A673 (cell line): Measurements from ENCODE around the gene ARFRP1. TPM values are rescaled to one million over a fixed set of nuclear protein-coding genes. Genes with fewer than 3 reads are reported as not detected.

Source experiments
- BruUV-seq: library from RNA; stranded (reverse); fragments of 400-500 nt; replicated peaks from 2 replicates; lab custom pipeline; 2021; lab: Mats Ljungman, UMichigan
- CTCF ChIA-PET: fragments of 300-600 bp; sonication (Branson Sonifier 250); formaldehyde crosslinking; loops from one replicate; lab custom pipeline; 2022; ENCODE audit warnings: antibody characterized with exemption; lab: Charles Lee
- POLR2A ChIA-PET: fragments of 300-600 bp; sonication (Branson Sonifier 250); formaldehyde crosslinking; loops from one replicate; lab custom pipeline; 2022; ENCODE audit warnings: antibody characterized with exemption; ENCODE audit not compliant: low non-redundant PET; lab: Charles Lee
- DNase-seq: peaks from one replicate; pipeline ENCODE4 v3.0.0-alpha.2; 2015; ENCODE audit warnings: low spot score
- H3K27ac ChIP-seq: fragments of 200-600 bp; sonication (generic); 2 replicates; pipeline ENCODE4 v1.5.1; 2016; ENCODE audit warnings: mixed run types, low read depth, mild to moderate bottlenecking, mixed read lengths, antibody characterized with exemption, low read length; ENCODE audit not compliant: poor library complexity, severe bottlenecking
- H3K27me3 ChIP-seq: fragments of 200-600 bp; sonication (generic); replicated peaks from 2 replicates; pipeline ENCODE4 v1.6.1; 2017; ENCODE audit warnings: mixed run types, low read depth, mild to moderate bottlenecking, mixed read lengths, antibody characterized with exemption, low read length; ENCODE audit not compliant: insufficient read depth, poor library complexity
- H3K36me3 ChIP-seq: fragments of 200-600 bp; sonication (generic); 2 replicates; pipeline ENCODE4 v1.6.1; 2016; ENCODE audit warnings: mixed run types, mild to moderate bottlenecking, mixed read lengths, antibody characterized with exemption, low read length; ENCODE audit not compliant: insufficient read depth, poor library complexity, severe bottlenecking
- H3K4me1 ChIP-seq: fragments of 200-600 bp; sonication (generic); 2 replicates; pipeline ENCODE4 v1.6.1; 2017; ENCODE audit warnings: mixed run types, mild to moderate bottlenecking, mixed read lengths, antibody characterized with exemption, low read length; ENCODE audit not compliant: insufficient read depth, poor library complexity, severe bottlenecking
- H3K4me3 ChIP-seq: fragments of 200-600 bp; sonication (generic); 2 replicates; pipeline ENCODE4 v1.5.1; 2016; ENCODE audit warnings: low read depth, mixed run types, mild to moderate bottlenecking, mixed read lengths, low read length; ENCODE audit not compliant: poor library complexity, severe bottlenecking
- H3K9me3 ChIP-seq: fragments of 200-600 bp; sonication (generic); 2 replicates; pipeline ENCODE4 v1.6.1; 2016; ENCODE audit warnings: mixed run types, low read depth, mild to moderate bottlenecking, mixed read lengths, antibody characterized with exemption, low read length; ENCODE audit not compliant: poor library complexity, severe bottlenecking
- EZH2 ChIP-seq: fragments of 200-600 bp; sonication (generic); IDR thresholded peaks from 2 replicates; pipeline ENCODE4 v1.6.1; 2017; ENCODE audit warnings: borderline replicate concordance, low read depth, mild to moderate bottlenecking, mixed read lengths, antibody characterized with exemption, low read length; ENCODE audit not compliant: poor library complexity, severe bottlenecking
- intact Hi-C: fragments of 100-400 bp; cut with micrococcal nuclease; formaldehyde crosslinking; loops from one replicate; pipeline ENCODE4 v1.10.0; 2022; ENCODE audit not compliant: unreplicated experiment
- total RNA-seq: library from RNA; stranded (reverse); gene quantifications from 2 replicates; pipeline ENCODE4 v1.2.3, GENCODE V29; 2021
- TF ChIP-seq, protein P1 (sequence below): fragments of 300-800, 200-600 bp; sonication (generic); conservative IDR thresholded peaks from 2 replicates; pipeline ENCODE4 v1.5.1; 2017; ENCODE audit warnings: low read depth, mild to moderate bottlenecking, antibody characterized with exemption, low read length, moderate library complexity, mixed read lengths

The ARFRP1 gene
- total RNA-seq, 1 experiment from 2014 or later, result 41.1 TPM

GRCh38 chr20:63664143-63664851 lies 43.5 kb downstream of the ARFRP1 start:
- H3K4me3 ChIP-seq, result no peak overlapping the region
- ChIA-PET CTCF (no interaction called here), POLR2A (no interaction called here)
- no peak for DNase-seq
- H3K4me1 ChIP-seq, result peaks cover 3% of the 10 kb centered on the region
- TF ChIP-seq, protein P1, sequence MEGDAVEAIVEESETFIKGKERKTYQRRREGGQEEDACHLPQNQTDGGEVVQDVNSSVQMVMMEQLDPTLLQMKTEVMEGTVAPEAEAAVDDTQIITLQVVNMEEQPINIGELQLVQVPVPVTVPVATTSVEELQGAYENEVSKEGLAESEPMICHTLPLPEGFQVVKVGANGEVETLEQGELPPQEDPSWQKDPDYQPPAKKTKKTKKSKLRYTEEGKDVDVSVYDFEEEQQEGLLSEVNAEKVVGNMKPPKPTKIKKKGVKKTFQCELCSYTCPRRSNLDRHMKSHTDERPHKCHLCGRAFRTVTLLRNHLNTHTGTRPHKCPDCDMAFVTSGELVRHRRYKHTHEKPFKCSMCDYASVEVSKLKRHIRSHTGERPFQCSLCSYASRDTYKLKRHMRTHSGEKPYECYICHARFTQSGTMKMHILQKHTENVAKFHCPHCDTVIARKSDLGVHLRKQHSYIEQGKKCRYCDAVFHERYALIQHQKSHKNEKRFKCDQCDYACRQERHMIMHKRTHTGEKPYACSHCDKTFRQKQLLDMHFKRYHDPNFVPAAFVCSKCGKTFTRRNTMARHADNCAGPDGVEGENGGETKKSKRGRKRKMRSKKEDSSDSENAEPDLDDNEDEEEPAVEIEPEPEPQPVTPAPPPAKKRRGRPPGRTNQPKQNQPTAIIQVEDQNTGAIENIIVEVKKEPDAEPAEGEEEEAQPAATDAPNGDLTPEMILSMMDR, result no peak
- TF ChIP-seq EZH2, result no peak
- peaks cover 29% of the 10 kb centered on the region for H3K36me3 ChIP-seq
- no peak overlapping the region for H3K27ac ChIP-seq
- intact Hi-C loops, result no loop called here
- no peaks in the 10 kb centered on the region for H3K27me3 ChIP-seq
- no peaks in the 10 kb centered on the region for H3K9me3 ChIP-seq
- no TSS peak for BruUV-seq

- no TSS peak for BruUV-seq
- POLR2A ChIA-PET, result interaction anchor here (0.6 kb wide), 1 partner anchor 38 kb away, joined by 3 read pairs; no protein-coding TSS in a partner anchor
- CTCF ChIA-PET, result no interaction called here
- no peaks in the 10 kb centered on the region for H3K27me3 ChIP-seq
- H3K9me3 ChIP-seq, result no peaks in the 10 kb centered on the region
- no peak overlapping the region for H3K4me3 ChIP-seq
- H3K27ac ChIP-seq, result no peak overlapping the region
- DNase-seq, result no peak
- TF ChIP-seq, protein P1, result no peak
- TF ChIP-seq EZH2, result no peak
- H3K4me1 ChIP-seq, result peaks cover 6% of the 10 kb centered on the region
- intact Hi-C loops, result no loop called here
- peaks cover 26% of the 10 kb centered on the region for H3K36me3 ChIP-seq
These were observed 44.3 kb downstream of the ARFRP1 start for GRCh38 chr20:63663332-63664066.

- Histone ChIP-seq H3K4me3 (no peak overlapping the region), H3K36me3 (peaks cover 21% of the 10 kb centered on the region), H3K27ac (no peak overlapping the region), H3K27me3 (no peaks in the 10 kb centered on the region), H3K4me1 (peaks cover 6% of the 10 kb centered on the region), H3K9me3 (no peaks in the 10 kb centered on the region)
- POLR2A ChIA-PET, result interaction anchor here (0.6 kb wide), 1 partner anchor 37 kb away, joined by 3 read pairs; no protein-coding TSS in a partner anchor
- intact Hi-C loops, result no loop called here
- TF ChIP-seq, protein P1, result no peak
- no peak for TF ChIP-seq EZH2
- no peak for DNase-seq
- CTCF ChIA-PET, result no interaction called here
- BruUV-seq, result no TSS peak
These were observed 45.0 kb downstream of the ARFRP1 start for GRCh38 chr20:63662813-63663189.
